PC-9 (cell line): ENCODE results near the gene KCNJ8. TPM values are rescaled to one million over a fixed set of nuclear protein-coding genes. Genes with fewer than 3 reads are reported as not detected.

ENCODE experiments used
- BruUV-seq: library from RNA; stranded (reverse); fragments of 400-500 nt; replicated peaks from 2 replicates; lab custom pipeline; 2021; lab: Mats Ljungman, UMichigan
- CTCF ChIA-PET: fragments of 300-600 bp; sonication (Branson Sonifier 250); formaldehyde crosslinking; loops from one replicate; lab custom pipeline; 2022; ENCODE audit warnings: antibody characterized with exemption; lab: Charles Lee
- POLR2A ChIA-PET: fragments of 300-600 bp; sonication (Branson Sonifier 250); formaldehyde crosslinking; loops from one replicate; lab custom pipeline; 2022; ENCODE audit warnings: antibody characterized with exemption; ENCODE audit not compliant: unreplicated experiment; lab: Charles Lee
- DNase-seq, 2 experiments: peaks; one replicate each; pipeline versions ENCODE4 v3.0.0 to v3.0.0-alpha.2; 2015 to 2022; ENCODE audit warnings: mixed read lengths in 1 of 2
- H2AFZ ChIP-seq: fragments of 200-600 bp; sonication (generic); 2 replicates; pipeline ENCODE4 v1.8.1; 2017; ENCODE audit warnings: antibody characterized with exemption
- H3F3A ChIP-seq: fragments of 200-600 bp; sonication (generic); 2 replicates; pipeline ENCODE4 v1.8.1; 2017; ENCODE audit warnings: antibody characterized with exemption, mild to moderate bottlenecking, low read depth; ENCODE audit not compliant: insufficient read depth
- H3K27ac ChIP-seq: fragments of 200-600 bp; sonication (generic); 2 replicates; pipeline ENCODE4 v1.6.1; 2016; ENCODE audit warnings: mixed run types
- H3K27me3 ChIP-seq: fragments of 200-600 bp; sonication (generic); 2 replicates; pipeline ENCODE4 v1.6.1; 2016; ENCODE audit warnings: low read depth, mixed run types; ENCODE audit not compliant: insufficient read depth
- H3K36me3 ChIP-seq: fragments of 200-600 bp; sonication (generic); 2 replicates; pipeline ENCODE4 v1.6.1; 2016; ENCODE audit warnings: low read depth, mixed run types
- H3K4me1 ChIP-seq: fragments of 200-600 bp; sonication (generic); replicated peaks from 2 replicates; pipeline ENCODE4 v1.6.1; 2016; ENCODE audit warnings: mixed run types; ENCODE audit not compliant: insufficient read depth
- H3K4me2 ChIP-seq: fragments of 200-600 bp; sonication (generic); 2 replicates; pipeline ENCODE4 v1.6.1; 2017; ENCODE audit warnings: mixed run types
- H3K4me3 ChIP-seq: fragments of 200-600 bp; sonication (generic); 2 replicates; pipeline ENCODE4 v1.6.1; 2016; ENCODE audit warnings: mixed run types
- H3K79me2 ChIP-seq: fragments of 200-600 bp; sonication (generic); 2 replicates; pipeline ENCODE4 v1.6.1; 2017; ENCODE audit warnings: low read depth, mixed run types
- H3K9me2 ChIP-seq: fragments of 200-600 bp; sonication (generic); 2 replicates; pipeline ENCODE4 v1.8.1; 2017; ENCODE audit warnings: mild to moderate bottlenecking; ENCODE audit not compliant: insufficient read depth
- H3K9me3 ChIP-seq: fragments of 200-600 bp; sonication (generic); 2 replicates; pipeline ENCODE4 v1.8.1; 2016; ENCODE audit warnings: low read depth; ENCODE audit not compliant: insufficient read depth
- H4K20me1 ChIP-seq: fragments of 200-600 bp; sonication (generic); 2 replicates; pipeline ENCODE4 v1.8.1; 2017; ENCODE audit not compliant: insufficient read depth
- CTCF ChIP-seq: fragments of 200-600 bp; sonication (generic); conservative IDR thresholded peaks from 2 replicates; pipeline ENCODE4 v1.6.1; 2017; ENCODE audit warnings: mixed run types, antibody characterized with exemption, mild to moderate bottlenecking, moderate library complexity
- EZH2 ChIP-seq: fragments of 200-600 bp; sonication (generic); IDR thresholded peaks from 2 replicates; pipeline ENCODE4 v1.8.0; 2017; ENCODE audit warnings: antibody characterized with exemption, low read depth
- intact Hi-C: fragments of 100-400 bp; cut with micrococcal nuclease; formaldehyde crosslinking; loops from one replicate; pipeline ENCODE4 v1.10.0; 2022; ENCODE audit not compliant: unreplicated experiment
- total RNA-seq: library from RNA; stranded (reverse); gene quantifications from 2 replicates; pipeline ENCODE4 v1.2.3, GENCODE V29; 2021

The KCNJ8 gene
- total RNA-seq, 1 experiment from 2014 or later = not detected

GRCh38 chr12:21819236-21819635 is 44.7 kb upstream of the KCNJ8 start:
- Histone ChIP-seq H3K9me3 (no peaks in the 10 kb centered on the region), H3K27ac (no peak overlapping the region), H3K4me2 (no peak overlapping the region), H3K27me3 (no peaks in the 10 kb centered on the region), H3K79me2 (no peaks in the 10 kb centered on the region), H3F3A (no peaks in the 10 kb centered on the region), H3K9me2 (no peaks in the 10 kb centered on the region), H3K4me3 (no peak overlapping the region), H4K20me1 (no peaks in the 10 kb centered on the region), H3K4me1 (no peaks in the 10 kb centered on the region), H3K36me3 (no peaks in the 10 kb centered on the region), H2AFZ (no peak overlapping the region)
- no TSS peak for BruUV-seq
- no peak for DNase-seq
- CTCF ChIA-PET = no interaction called here
- POLR2A ChIA-PET = no interaction called here
- TF ChIP-seq CTCF = no peak
- TF ChIP-seq EZH2 = no peak
- intact Hi-C loops = no loop called here

GRCh38 chr12:21818627-21819026 is 44.1 kb upstream of the KCNJ8 start:
- intact Hi-C loops = no loop called here
- H3K27me3 ChIP-seq = no peaks in the 10 kb centered on the region
- H3K27ac ChIP-seq = no peak overlapping the region
- no peak for TF ChIP-seq CTCF
- H3K36me3 ChIP-seq = no peaks in the 10 kb centered on the region
- no peak overlapping the region for H3K4me2 ChIP-seq
- no peak overlapping the region for H2AFZ ChIP-seq
- no peaks in the 10 kb centered on the region for H3K4me1 ChIP-seq
- BruUV-seq = no TSS peak
- DNase-seq = no peak
- no peaks in the 10 kb centered on the region for H4K20me1 ChIP-seq
- ChIA-PET CTCF (no interaction called here), POLR2A (interaction anchor here (0.6 kb wide), 1 partner anchor 27 kb away, joined by 7 read pairs; no protein-coding TSS in a partner anchor)
- H3K9me3 ChIP-seq = no peaks in the 10 kb centered on the region
- H3K9me2 ChIP-seq = no peaks in the 10 kb centered on the region
- no peak overlapping the region for H3K4me3 ChIP-seq
- no peaks in the 10 kb centered on the region for H3K79me2 ChIP-seq
- no peaks in the 10 kb centered on the region for H3F3A ChIP-seq

GRCh38 chr12:21815306-21816062 is 41.0 kb upstream of the KCNJ8 start:
- ChIA-PET POLR2A (interaction anchor here (0.5 kb wide), 1 partner anchor 72 kb away, joined by 4 read pairs; no protein-coding TSS in a partner anchor), CTCF (no interaction called here)
- intact Hi-C loops = no loop called here
- Histone ChIP-seq H3K36me3 (no peaks in the 10 kb centered on the region), H3K4me2 (no peak overlapping the region), H3K27ac (no peak overlapping the region), H3K27me3 (no peaks in the 10 kb centered on the region), H3K4me1 (no peaks in the 10 kb centered on the region), H3K4me3 (no peak overlapping the region), H3K79me2 (no peaks in the 10 kb centered on the region), H4K20me1 (no peaks in the 10 kb centered on the region), H3F3A (no peaks in the 10 kb centered on the region), H2AFZ (no peak overlapping the region), H3K9me3 (no peaks in the 10 kb centered on the region), H3K9me2 (no peaks in the 10 kb centered on the region)
- DNase-seq = no peak
- no TSS peak for BruUV-seq
- TF ChIP-seq CTCF (no peak), EZH2 (no peak)
